Stomach (tissue), 4 donors: ENCODE results near the gene POLE2.

ENCODE experiments used
- CTCF ChIP-seq, 7 experiments: fragments of 450-650 bp in 4 of 7; fragments of 200-600 bp in 3 of 7; sonication (generic) in 3 of 7; IDR thresholded peaks; one replicate each; pipeline ENCODE4 v1.5.1; 2016 to 2019; ENCODE audit warnings: antibody characterized with exemption in 7 of 7, control low read depth in 2 of 7, mild to moderate bottlenecking in 1 of 7
- POLR2A ChIP-seq, 4 donors: fragments of 450-650 bp; IDR thresholded peaks; one replicate each; pipeline ENCODE4 v1.6.1; 2016; ENCODE audit warnings: antibody characterized with exemption in 4 of 4, control low read depth in 2 of 4, mild to moderate bottlenecking in 1 of 4, moderate library complexity in 1 of 4
- POLR2AphosphoS5 ChIP-seq, 3 donors: sonication (generic); formaldehyde crosslinking; IDR thresholded peaks; one replicate each; pipeline ENCODE4 v1.6.1; 2016; ENCODE audit warnings: antibody characterized with exemption in 3 of 3

GRCh38 chr14:49615776-49616175 is 72.2 kb downstream of the POLE2 start:
- TF ChIP-seq CTCF (IDR thresholded peaks at IDR 0.05) = no peak
- TF ChIP-seq POLR2AphosphoS5 (IDR thresholded peaks at IDR 0.05) = no peak
- TF ChIP-seq POLR2A (IDR thresholded peaks at IDR 0.05) = no peak
